ENCODE results near the gene KRT81. TPM values are rescaled to one million over a fixed set of nuclear protein-coding genes. Genes with fewer than 3 reads are reported as not detected.

KRT81 gene
- total RNA-seq, 4 donors from 2014 or later, result not detected

DNA sequence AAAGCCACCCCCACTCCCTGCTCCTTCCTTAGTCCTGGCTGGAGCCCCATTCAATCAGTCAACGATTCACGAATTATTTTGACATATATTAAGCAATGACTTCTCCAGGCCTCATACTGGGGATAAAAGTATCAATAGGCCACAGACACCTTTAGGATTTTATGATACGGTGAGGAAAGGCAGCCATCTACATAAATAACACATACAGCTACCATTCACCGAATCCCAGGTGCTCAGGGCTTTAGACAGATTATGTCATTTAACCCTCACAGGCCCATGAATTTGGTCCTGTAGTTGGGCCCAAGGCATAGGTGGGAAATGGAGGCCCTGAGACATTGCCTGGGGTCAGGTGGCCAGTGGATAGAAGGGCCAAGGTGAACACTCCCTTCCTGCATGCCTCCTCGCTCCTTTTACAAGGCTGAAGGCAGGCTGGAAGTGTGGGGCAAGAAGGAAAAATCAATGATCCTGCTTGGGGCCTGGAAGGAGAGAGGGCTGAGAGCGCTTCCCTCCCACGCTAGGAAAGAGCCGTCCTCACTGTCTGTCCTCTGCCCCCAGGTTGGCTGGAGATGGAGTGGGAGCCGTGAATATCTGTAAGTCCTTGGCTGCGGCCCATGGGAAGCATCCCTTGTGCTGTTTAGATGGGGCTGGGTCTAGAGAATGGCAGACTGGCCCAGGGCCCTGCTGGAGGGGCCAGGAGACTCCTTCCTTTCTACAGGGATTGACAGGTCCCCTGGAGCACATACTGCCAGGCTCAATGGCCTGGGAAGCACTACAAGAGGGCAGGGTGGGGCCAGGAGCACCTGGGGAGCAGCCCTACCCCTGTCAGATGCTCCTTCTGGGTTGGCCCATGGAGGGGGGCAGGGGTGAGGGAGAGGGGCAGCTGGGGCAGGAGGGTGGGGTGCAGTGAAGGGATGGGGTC lies 43.5 kb downstream of the KRT81 start:
- TF ChIP-seq, protein P1, sequence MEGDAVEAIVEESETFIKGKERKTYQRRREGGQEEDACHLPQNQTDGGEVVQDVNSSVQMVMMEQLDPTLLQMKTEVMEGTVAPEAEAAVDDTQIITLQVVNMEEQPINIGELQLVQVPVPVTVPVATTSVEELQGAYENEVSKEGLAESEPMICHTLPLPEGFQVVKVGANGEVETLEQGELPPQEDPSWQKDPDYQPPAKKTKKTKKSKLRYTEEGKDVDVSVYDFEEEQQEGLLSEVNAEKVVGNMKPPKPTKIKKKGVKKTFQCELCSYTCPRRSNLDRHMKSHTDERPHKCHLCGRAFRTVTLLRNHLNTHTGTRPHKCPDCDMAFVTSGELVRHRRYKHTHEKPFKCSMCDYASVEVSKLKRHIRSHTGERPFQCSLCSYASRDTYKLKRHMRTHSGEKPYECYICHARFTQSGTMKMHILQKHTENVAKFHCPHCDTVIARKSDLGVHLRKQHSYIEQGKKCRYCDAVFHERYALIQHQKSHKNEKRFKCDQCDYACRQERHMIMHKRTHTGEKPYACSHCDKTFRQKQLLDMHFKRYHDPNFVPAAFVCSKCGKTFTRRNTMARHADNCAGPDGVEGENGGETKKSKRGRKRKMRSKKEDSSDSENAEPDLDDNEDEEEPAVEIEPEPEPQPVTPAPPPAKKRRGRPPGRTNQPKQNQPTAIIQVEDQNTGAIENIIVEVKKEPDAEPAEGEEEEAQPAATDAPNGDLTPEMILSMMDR (IDR thresholded peaks at IDR 0.05 in 4 of 5, conservative IDR thresholded peaks at IDR 0.05 in 1 of 5), result no peak
- TF ChIP-seq POLR2A (IDR thresholded peaks at IDR 0.05), result no peak
- intact Hi-C loops (cut with DNase I; ENCODE audit: low total_unique reads), result loop anchor here (1.0 to 2.0 kb wide), 2 partner anchors 15 to 32 kb away; no protein-coding TSS in a partner anchor
- in situ Hi-C loops (cut with MboI; ENCODE audit: low sequenced_read_pairs in 4 of 4), result no loop called here
- ATAC-seq (peak in 1 of 2 donors; percentile 6), DNase-seq (no peak)
- Histone ChIP-seq H3K36me3 (no peaks in the 10 kb centered on the region), H3K4me1 (peaks cover 53 to 61% of the 10 kb centered on the region in 2 donors), H3K4me3 (no peak overlapping the region), H3K27me3 (no peaks in the 10 kb centered on the region), H3K27ac (peak overlapping the region; percentile 60 to 80 (median 76)), H3K9me3 (no peaks in the 10 kb centered on the region)

DNA sequence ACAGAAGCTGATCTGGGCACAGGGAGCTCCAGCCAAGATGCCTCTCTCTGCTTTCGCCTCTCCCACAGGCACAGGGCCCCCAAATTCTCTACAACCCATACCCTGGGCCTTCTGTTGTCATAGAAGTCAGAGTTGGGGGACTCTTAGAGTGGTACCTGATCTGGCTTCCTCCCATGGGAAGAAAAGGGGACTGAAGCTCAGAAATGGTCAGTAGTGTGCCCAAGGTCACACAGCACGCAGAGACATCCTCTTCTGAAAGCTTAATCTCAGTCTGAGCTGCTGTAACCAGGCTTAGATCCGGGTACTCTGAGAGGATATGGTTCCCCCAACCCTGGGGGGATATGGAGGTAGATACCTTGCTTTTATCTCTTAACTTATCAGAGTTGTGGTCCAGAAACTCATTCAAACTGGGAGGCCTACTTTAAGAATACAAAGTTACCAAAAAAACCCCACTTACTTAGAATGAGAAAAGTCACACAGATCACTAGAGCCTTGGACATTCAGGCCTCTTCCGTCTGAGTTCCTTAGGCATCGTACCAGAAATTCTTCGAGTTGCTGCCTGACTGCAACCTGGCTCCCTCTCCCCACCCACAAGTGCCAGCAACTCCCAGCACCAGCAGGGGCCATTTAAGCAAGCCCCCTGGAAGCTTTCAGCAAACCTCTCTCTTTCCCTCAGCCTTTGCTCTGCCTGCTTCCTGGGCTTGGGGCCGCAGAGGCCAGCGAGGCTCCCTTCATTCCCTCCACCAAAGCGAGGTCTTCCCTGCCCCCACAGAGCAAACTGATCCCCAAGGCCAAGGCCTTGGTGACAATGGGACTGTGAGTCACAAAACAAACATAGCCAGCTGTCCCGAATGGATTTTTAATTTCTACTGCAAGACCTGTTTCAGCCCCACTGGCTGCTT lies 44.4 kb downstream of the KRT81 start:
- Histone ChIP-seq H3K4me1 (peaks cover 53 to 61% of the 10 kb centered on the region in 2 donors), H3K9me3 (no peaks in the 10 kb centered on the region), H3K27me3 (no peaks in the 10 kb centered on the region), H3K4me3 (no peak overlapping the region), H3K36me3 (no peaks in the 10 kb centered on the region), H3K27ac (peak overlapping the region; percentile 60 to 80 (median 76))
- no peak for TF ChIP-seq POLR2A (IDR thresholded peaks at IDR 0.05)
- TF ChIP-seq, protein P1 (IDR thresholded peaks at IDR 0.05 in 4 of 5, conservative IDR thresholded peaks at IDR 0.05 in 1 of 5), result no peak
- DNase-seq, result peak; percentile 36 to 56
- in situ Hi-C loops (cut with MboI; ENCODE audit: low sequenced_read_pairs in 4 of 4) (no loop called here), intact Hi-C loops (cut with DNase I; ENCODE audit: low total_unique reads) (no loop called here)
- ATAC-seq, result peak; percentile 77 to 83

DNA sequence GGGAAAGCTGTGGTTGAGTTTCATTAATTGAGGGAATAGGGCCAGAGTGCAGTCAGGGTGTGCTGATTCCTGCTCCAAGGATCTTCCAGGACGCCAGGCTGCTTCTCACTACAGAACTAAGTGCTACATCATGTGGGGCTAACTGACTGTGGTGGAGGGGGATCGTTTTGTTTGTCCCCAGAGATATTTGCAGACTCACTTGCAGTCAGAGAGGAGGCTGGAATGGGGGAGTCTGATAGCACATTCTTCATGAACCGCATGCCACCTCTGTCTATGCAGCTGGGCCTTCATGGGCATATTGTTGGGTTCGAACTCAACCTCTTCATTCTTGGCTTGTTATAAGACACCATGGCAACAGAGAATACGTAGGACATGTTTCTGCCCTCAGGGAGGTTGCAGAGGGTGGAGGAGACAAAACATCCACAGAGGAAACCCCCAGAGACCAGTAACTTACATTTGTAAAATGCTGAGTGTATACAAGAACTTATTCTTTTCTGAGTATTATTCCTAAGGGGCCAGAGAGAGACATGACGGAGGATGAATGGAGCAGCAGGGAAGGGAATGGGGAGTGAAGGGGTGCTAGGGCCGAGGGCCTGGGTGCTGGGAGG lies 45.3 kb downstream of the KRT81 start:
- no peak overlapping the region for H3K4me3 ChIP-seq
- DNase-seq (no peak), ATAC-seq (no peak)
- intact Hi-C loops (cut with DNase I; ENCODE audit: low total_unique reads), result no loop called here
- in situ Hi-C loops (cut with MboI; ENCODE audit: low sequenced_read_pairs in 4 of 4), result no loop called here
- peaks cover 53 to 61% of the 10 kb centered on the region in 2 donors for H3K4me1 ChIP-seq
- no peaks in the 10 kb centered on the region for H3K9me3 ChIP-seq
- TF ChIP-seq, protein P1 (IDR thresholded peaks at IDR 0.05 in 4 of 5, conservative IDR thresholded peaks at IDR 0.05 in 1 of 5), result no peak
- no peak for TF ChIP-seq POLR2A (IDR thresholded peaks at IDR 0.05)
- peak overlapping the region in 1 of 4 donors; percentile 73 for H3K27ac ChIP-seq
- H3K27me3 ChIP-seq, result no peaks in the 10 kb centered on the region
- no peaks in the 10 kb centered on the region for H3K36me3 ChIP-seq

- H3K27ac ChIP-seq, result no peak overlapping the region
- TF ChIP-seq, protein P1 (IDR thresholded peaks at IDR 0.05 in 4 of 5, conservative IDR thresholded peaks at IDR 0.05 in 1 of 5), result no peak
- no peak for TF ChIP-seq POLR2A (IDR thresholded peaks at IDR 0.05)
- H3K9me3 ChIP-seq, result no peaks in the 10 kb centered on the region
- peaks cover 53 to 61% of the 10 kb centered on the region in 2 donors for H3K4me1 ChIP-seq
- H3K36me3 ChIP-seq, result no peaks in the 10 kb centered on the region
- in situ Hi-C loops (cut with MboI; ENCODE audit: low sequenced_read_pairs in 4 of 4) (no loop called here), intact Hi-C loops (cut with DNase I; ENCODE audit: low total_unique reads) (no loop called here)
- DNase-seq (peak in 1 of 2 donors; percentile 53), ATAC-seq (no peak)
- H3K27me3 ChIP-seq, result no peaks in the 10 kb centered on the region
- H3K4me3 ChIP-seq, result no peak overlapping the region
Observed at GRCh38 chr12:52245259-52245961, 45.9 kb downstream of the KRT81 start.
